Measurements from ENCODE around the gene PACRG.

- TF ChIP-seq, protein P1, sequence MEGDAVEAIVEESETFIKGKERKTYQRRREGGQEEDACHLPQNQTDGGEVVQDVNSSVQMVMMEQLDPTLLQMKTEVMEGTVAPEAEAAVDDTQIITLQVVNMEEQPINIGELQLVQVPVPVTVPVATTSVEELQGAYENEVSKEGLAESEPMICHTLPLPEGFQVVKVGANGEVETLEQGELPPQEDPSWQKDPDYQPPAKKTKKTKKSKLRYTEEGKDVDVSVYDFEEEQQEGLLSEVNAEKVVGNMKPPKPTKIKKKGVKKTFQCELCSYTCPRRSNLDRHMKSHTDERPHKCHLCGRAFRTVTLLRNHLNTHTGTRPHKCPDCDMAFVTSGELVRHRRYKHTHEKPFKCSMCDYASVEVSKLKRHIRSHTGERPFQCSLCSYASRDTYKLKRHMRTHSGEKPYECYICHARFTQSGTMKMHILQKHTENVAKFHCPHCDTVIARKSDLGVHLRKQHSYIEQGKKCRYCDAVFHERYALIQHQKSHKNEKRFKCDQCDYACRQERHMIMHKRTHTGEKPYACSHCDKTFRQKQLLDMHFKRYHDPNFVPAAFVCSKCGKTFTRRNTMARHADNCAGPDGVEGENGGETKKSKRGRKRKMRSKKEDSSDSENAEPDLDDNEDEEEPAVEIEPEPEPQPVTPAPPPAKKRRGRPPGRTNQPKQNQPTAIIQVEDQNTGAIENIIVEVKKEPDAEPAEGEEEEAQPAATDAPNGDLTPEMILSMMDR (conservative IDR thresholded peaks at IDR 0.05; ENCODE audit: low read depth, low read length), result no peak
- TF ChIP-seq RFX5 (IDR thresholded peaks at IDR 0.05; ENCODE audit: low read depth, low read length) (no peak), POLR2A (IDR thresholded peaks at IDR 0.05; ENCODE audit: low read depth, low read length) (no peak), RAD21 (IDR thresholded peaks at IDR 0.05; ENCODE audit: low read length) (no peak), SMC3 (IDR thresholded peaks at IDR 0.05; ENCODE audit: low read depth, low read length) (no peak), MAZ (IDR thresholded peaks at IDR 0.05; ENCODE audit: borderline replicate concordance, low read depth, low read length) (no peak), MAFK (IDR thresholded peaks at IDR 0.05; ENCODE audit: low read depth, low read length) (no peak), CEBPB (IDR thresholded peaks at IDR 0.05; ENCODE audit: low read depth, low read length) (no peak), RCOR1 (IDR thresholded peaks at IDR 0.05; ENCODE audit: insufficient replicate concordance, low read length) (no peak)
- TF ChIP-seq, protein P2, sequence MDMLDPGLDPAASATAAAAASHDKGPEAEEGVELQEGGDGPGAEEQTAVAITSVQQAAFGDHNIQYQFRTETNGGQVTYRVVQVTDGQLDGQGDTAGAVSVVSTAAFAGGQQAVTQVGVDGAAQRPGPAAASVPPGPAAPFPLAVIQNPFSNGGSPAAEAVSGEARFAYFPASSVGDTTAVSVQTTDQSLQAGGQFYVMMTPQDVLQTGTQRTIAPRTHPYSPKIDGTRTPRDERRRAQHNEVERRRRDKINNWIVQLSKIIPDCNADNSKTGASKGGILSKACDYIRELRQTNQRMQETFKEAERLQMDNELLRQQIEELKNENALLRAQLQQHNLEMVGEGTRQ (IDR thresholded peaks at IDR 0.05; ENCODE audit: low read depth, low read length), result no peak
Observed at GRCh38 chr6:163339466-163339865, 611.7 kb downstream of the PACRG start.
